SHP77 treated with DMSO at 0.1 percent for 48 hours (cell line): Measurements from ENCODE around the gene UBN2.
"Not testable (repeated sequence)": the region's sequence is repeated elsewhere in the genome, so short reads cannot be mapped to it uniquely, and the experiment has no call there.

Experiments
- DNase-seq: peaks from one replicate; lab custom pipeline; 2025; lab: John Stamatoyannopoulos, UW

The UBN2 gene

GRCh38 chr7:139294951-139295575 is 64.0 kb downstream of the UBN2 start:
- DNase-seq, result no peak

GRCh38 chr7:139297795-139298194 is 66.8 kb downstream of the UBN2 start:
- no peak for DNase-seq

- DNase-seq, result no peak
These were observed 68.3 kb downstream of the UBN2 start for GRCh38 chr7:139299296-139299695.

- DNase-seq, result no peak
These were observed 69.4 kb downstream of the UBN2 start for GRCh38 chr7:139300390-139300789.

GRCh38 chr7:139304517-139304916 is 73.5 kb downstream of the UBN2 start:
- DNase-seq, result no peak

- DNase-seq, result no peak
These were observed 87.0 kb downstream of the UBN2 start for GRCh38 chr7:139317939-139318505.

GRCh38 chr7:139321071-139321745 is 90.2 kb downstream of the UBN2 start:
- no peak for DNase-seq

- not testable (repeated sequence) for DNase-seq
These were observed 93.7 kb downstream of the UBN2 start for GRCh38 chr7:139324709-139325108.

- DNase-seq, result no peak
These were observed 97.3 kb downstream of the UBN2 start for GRCh38 chr7:139328375-139328774.

- no peak for DNase-seq
These were observed 98.1 kb downstream of the UBN2 start for GRCh38 chr7:139329119-139329518.

- no peak for DNase-seq
These were observed 99.4 kb downstream of the UBN2 start for GRCh38 chr7:139330333-139331030.

GRCh38 chr7:139332697-139333359 is 101.8 kb downstream of the UBN2 start:
- no peak for DNase-seq

GRCh38 chr7:139333443-139333842 is 102.4 kb downstream of the UBN2 start:
- not testable (repeated sequence) for DNase-seq

GRCh38 chr7:139334399-139335150 is 103.5 kb downstream of the UBN2 start:
- no peak for DNase-seq

- DNase-seq, result no peak
These were observed 108.0 kb downstream of the UBN2 start for GRCh38 chr7:139339025-139339424.

- no peak for DNase-seq
These were observed 108.6 kb downstream of the UBN2 start for GRCh38 chr7:139339698-139340036.

GRCh38 chr7:139340037-139340807 is 109.2 kb downstream of the UBN2 start:
- DNase-seq, result peak; percentile 100

GRCh38 chr7:139340808-139341057 is 109.7 kb downstream of the UBN2 start:
- DNase-seq, result no peak

GRCh38 chr7:139341058-139341775 is 110.2 kb downstream of the UBN2 start, which contains the start of gene FMC1:
FMC1 (plus strand) TSS chr7:139341337; CDS start chr7:139341385, 48 bp downstream.
- peak; percentile 38 for DNase-seq

GRCh38 chr7:139341776-139342226 is 110.8 kb downstream of the UBN2 start:
- DNase-seq, result peak; percentile 69
